GM12865 (cell line): Measurements from ENCODE around the gene CA5B.
"Not testable (repeated sequence)": the region's sequence is repeated elsewhere in the genome, so short reads cannot be mapped to it uniquely, and the experiment has no call there.

ENCODE experiments used
- DNase-seq: peaks from one replicate; pipeline ENCODE4 v3.0.0; 2010; ENCODE audit warnings: low read depth
- H3K4me3 ChIP-seq: 2 replicates; pipeline ENCODE4 v1.5.1; 2011; ENCODE audit warnings: mild to moderate bottlenecking, low read depth, low read length, control low read depth
- TF ChIP-seq, protein P1 (sequence below): IDR thresholded peaks from 2 replicates; pipeline ENCODE4 v1.5.1; 2011; ENCODE audit warnings: low read length, control low read depth, low read depth, inconsistent platforms; ENCODE audit not compliant: insufficient read depth; ENCODE audit errors: missing control alignments

CA5B gene, protein sequence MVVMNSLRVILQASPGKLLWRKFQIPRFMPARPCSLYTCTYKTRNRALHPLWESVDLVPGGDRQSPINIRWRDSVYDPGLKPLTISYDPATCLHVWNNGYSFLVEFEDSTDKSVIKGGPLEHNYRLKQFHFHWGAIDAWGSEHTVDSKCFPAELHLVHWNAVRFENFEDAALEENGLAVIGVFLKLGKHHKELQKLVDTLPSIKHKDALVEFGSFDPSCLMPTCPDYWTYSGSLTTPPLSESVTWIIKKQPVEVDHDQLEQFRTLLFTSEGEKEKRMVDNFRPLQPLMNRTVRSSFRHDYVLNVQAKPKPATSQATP

DNA sequence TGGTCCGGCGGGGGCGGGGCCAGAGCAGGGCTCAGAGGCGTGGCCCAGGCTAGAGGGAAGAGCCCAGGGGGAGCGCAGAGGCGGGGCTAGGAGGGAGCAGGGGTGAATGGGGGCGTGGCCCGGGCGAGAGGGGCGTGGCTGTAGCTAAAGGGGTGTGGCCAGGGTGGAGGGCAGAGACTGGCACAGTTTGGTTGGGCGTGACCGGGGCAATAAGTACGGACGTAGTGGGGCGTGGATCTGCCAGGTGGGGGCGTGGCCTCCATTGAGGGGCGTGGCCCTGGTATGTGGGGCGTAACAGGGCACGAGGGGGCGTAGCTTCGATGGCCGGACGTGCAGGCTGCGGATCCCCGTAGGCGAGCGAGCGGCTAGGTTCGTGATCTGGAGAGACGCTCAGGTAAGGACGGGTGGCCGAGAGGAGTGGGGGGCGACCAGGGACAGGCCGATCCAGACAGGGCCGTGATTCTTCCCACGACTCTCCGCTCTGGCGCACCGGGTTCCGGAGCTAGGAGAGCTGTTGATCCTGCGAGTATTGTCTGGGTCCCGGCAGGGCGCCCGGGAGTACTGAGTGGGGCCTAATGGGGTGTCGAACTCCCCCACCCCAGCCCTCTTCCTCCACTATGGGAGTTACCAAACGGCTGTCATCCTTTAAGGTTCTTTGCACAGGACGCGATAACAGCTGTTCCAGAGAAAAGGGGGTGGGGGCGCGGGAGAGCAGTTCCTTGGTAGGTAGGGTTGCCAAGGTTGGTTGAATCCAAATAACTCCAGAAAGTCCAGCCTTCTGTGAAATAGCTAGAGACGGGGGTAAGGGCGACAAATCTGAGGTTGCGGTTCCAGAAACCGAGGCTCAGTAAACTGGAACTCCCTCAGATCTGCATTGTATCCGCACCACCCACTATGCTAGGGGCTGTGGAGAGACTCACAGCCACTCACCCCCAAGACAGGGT, at the start of gene CA5B:
Gene CA5B, plus strand, starts transcription at position 312 of the 944 bp plus-strand sequence. CDS start 11,754 bp downstream, outside the sequence.
- DNase-seq: peak; percentile 96
- TF ChIP-seq, protein P1, sequence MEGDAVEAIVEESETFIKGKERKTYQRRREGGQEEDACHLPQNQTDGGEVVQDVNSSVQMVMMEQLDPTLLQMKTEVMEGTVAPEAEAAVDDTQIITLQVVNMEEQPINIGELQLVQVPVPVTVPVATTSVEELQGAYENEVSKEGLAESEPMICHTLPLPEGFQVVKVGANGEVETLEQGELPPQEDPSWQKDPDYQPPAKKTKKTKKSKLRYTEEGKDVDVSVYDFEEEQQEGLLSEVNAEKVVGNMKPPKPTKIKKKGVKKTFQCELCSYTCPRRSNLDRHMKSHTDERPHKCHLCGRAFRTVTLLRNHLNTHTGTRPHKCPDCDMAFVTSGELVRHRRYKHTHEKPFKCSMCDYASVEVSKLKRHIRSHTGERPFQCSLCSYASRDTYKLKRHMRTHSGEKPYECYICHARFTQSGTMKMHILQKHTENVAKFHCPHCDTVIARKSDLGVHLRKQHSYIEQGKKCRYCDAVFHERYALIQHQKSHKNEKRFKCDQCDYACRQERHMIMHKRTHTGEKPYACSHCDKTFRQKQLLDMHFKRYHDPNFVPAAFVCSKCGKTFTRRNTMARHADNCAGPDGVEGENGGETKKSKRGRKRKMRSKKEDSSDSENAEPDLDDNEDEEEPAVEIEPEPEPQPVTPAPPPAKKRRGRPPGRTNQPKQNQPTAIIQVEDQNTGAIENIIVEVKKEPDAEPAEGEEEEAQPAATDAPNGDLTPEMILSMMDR: no peak
- peak within 1 kb of the TSS; percentile 61 for H3K4me3 ChIP-seq

DNA sequence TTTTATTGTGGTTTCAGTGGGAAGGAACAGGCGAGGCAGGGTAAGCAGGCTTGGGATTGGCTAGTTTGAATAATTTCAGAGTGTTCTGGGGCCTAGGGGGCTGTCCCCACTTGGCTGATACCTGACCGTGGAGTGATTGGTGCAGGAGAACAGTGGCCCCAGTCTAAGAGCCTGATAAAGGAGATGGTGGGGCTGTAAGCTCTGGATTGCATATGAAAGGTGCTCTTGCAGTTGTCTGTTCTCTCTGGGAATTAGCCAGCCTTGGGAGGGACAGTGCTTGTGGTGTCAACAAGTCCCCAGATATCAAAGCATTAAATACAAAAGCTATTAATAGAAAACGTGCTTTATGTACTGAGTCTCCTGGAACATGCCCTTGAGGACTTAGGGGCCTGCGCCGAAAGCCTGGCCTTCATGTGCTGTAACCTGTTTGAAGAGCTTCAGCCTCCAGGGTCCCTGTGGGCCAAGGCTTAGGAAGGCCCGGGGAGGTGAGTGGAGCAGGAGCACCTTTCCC, 43.1 kb upstream of the CA5B start:
- DNase-seq: no peak
- H3K4me3 ChIP-seq: no peak overlapping the region
- TF ChIP-seq, protein P1: no peak

DNA sequence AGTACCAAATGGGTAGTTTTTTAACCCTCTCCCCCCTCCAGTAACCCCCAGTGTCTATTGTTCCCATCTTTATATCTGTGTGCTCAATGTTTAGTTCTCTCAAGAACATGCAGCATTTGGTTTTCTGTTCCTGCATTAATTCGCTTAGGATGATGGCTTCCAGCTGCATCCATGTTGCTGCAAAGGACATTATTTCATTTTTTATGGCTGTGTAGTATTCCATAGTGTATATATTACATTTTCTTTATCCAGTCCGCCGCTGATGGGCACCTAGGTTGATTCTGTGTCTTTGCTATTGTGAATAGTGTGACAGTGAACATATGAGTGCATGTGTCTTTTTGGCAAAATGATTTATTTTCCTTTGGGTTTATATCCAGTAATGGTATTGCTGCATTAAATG, 41.6 kb upstream of the CA5B start:
- TF ChIP-seq, protein P1: no peak
- DNase-seq: no peak
- no peak overlapping the region for H3K4me3 ChIP-seq

DNA sequence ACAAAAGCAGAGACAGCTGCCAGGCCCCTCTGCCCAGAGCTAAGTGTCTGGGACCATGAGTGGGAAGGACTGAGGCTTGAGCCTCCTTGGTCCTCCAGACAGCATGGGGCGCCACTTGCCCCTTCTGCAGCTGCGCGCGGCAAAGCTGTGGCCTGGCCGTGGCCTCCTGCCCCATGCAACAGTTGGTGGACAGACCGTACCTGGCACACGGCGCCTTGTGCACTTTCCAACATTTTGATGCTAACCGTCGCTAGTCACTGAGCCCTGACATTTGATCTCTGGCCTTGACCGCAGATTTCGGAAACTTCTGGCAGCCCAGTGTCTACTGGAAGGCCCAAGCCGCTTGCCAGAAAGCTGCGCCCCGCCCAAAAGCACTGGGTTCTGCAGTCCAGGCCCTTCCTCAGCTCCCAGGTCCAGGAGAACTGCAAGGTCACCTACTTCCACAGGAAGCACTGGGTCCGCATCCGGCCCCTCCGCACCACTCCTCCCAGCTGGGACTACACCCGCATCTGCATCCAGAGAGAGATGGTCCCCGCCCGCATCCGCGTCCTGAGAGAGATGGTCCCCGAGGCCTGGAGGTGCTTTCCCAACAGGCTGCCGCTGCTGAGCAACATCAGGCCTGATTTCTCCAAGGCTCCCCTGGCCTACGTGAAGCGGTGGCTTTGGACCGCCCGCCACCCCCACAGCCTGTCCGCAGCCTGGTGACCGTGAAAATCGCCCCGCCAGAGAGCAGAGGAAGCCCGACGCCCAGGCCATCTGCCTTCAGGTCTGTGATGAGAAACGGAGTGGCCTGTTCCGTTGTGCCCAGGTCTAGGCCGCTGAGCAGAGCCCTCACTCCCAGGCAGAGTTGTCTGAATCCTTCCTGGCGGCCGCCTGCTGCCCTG, 35.3 kb upstream of the CA5B start:
- TF ChIP-seq, protein P1: no peak
- no peak overlapping the region for H3K4me3 ChIP-seq
- no peak for DNase-seq

DNA sequence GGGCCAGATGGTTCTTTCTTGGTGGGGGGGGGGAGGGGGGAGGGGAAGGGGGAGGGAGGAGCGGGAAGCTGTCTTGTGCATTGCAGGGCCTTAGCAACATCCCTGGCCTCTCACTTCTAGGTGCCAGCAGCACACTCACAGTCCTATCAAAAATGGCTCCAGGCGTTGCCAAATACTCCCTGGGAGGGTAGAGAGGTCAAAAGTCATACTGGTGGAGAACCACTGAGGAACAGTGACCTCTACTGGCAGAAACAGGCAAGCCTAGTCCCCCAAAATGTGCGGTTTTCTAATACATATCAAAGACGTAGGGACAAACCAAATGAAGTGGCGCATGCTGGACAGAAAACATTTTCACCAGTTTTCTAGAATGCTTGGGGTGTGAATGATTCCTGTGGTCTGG, 34.3 kb upstream of the CA5B start:
- DNase-seq: not testable (repeated sequence)

DNA sequence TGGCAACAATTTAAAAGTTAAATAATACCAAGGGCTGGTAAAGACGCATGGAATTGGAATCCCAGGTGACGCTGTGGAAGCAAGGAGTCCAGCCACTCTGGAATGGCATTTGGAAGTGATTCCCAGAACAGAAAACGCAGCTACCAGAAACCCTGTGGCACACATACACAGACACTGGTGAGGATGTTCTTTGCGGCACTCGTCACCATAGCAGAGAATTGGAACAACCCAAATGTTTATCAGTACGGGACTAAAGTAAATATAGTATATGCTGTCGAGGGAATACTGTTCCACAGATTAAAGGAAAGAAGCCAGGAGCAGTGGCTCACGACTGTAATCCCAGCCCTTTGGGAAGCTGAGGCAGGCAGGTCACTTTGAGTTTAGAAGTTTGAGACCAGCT, 33.8 kb upstream of the CA5B start:
- not testable (repeated sequence) for H3K4me3 ChIP-seq

More for the DNA sequence above, 34.3 kb upstream of the CA5B start:
- H3K4me3 ChIP-seq: not testable (repeated sequence)

DNA sequence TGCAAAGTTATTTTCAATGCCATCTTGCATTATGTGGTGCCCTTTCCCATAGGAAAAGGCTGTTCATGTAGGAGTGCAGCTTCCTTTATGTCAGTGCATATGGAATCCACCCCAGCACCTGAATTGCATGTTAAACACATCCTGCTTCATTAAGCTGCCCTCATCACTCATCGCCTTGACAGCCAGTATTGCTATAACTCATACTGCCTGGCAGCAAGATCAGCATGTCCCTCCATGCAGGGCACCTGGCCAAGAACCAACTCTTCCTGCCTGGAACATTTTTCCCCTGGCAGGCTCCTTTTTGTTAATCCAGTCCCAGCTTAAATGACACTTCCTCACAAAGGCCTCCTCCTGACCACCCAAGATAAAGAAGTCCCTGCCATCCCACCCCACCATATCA, 23.5 kb upstream of the CA5B start:
- DNase-seq: no peak
- TF ChIP-seq, protein P1: no peak
- H3K4me3 ChIP-seq: no peak overlapping the region

More for the DNA sequence above, 33.8 kb upstream of the CA5B start:
- not testable (repeated sequence) for DNase-seq
